NCI-H128 (cell line): Measurements from ENCODE around the gene PRKCH.
A peak's percentile ranks its signal among the peaks of the same experiment; 100 is the strongest.

Experiments used
- DNase-seq: peaks from one replicate; lab custom pipeline; 2025; ENCODE audit not compliant: unreplicated experiment; lab: John Stamatoyannopoulos, UW

PRKCH gene

DNA sequence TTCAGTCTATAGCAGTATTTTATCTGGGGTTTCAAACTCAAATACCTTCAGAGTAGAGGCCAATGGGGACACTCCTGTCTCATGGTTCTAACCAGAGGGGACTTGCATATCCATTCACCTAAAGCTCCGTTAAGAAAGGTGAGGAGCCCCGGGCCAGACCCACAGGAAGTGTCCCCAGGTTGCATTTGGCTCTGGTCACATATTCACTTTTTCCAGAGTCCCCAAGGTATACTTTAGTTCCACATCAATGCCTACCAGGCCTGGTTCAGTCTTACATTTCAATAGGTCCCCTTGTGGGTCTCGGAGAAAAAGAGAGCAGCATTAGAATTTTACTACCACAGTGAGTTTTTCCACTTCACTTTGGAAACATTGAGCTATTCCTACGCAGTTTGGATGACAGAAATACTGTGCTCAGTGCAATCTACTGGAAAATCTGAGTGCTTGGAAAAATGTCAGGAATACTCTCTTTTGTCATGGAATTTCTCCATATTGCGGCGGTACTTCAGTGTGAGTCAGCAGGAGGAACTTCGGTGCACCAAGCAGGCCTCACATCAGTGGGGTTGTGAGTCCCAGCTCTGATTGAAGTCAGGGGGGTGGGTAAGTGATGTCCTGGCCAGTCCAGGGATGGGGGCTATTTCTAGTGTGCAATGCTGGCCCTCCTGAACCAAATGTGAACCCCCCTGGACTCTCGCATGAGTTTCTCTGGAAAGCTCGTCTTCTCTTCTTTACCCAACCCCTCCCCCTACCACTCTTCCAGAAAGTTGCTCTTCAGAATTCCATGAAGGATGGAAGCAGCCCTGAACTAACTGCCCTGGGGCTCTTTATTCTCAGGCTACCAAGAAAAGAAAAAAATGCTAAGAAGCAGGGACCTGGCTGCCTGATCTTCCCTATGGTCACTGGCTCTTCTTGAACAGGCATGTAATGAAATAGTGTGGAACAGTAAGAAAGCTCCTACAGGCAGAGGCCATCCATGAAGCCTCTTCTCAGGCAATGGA, 184.7 kb downstream of the PRKCH start:
- no peak for DNase-seq

DNA sequence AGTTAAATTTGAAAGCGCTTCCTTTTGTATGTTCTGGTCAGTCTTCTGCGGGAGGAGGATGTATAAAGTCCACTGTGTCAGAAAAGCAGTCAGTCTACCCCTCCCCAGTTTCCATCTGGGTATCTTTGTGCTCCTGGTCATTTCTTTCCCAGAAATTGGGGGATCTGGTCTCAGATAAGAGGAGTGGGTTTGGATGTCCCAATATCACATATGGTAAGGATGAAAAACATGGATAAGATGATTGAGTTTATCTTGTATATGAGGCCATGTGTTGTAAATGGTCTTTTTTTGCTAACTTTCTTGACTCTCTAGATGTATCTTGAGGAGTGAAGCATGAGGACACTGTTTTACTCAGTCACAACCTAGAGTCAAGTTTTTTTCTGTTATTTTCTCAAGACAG, 187.1 kb downstream of the PRKCH start:
- no peak for DNase-seq

DNA sequence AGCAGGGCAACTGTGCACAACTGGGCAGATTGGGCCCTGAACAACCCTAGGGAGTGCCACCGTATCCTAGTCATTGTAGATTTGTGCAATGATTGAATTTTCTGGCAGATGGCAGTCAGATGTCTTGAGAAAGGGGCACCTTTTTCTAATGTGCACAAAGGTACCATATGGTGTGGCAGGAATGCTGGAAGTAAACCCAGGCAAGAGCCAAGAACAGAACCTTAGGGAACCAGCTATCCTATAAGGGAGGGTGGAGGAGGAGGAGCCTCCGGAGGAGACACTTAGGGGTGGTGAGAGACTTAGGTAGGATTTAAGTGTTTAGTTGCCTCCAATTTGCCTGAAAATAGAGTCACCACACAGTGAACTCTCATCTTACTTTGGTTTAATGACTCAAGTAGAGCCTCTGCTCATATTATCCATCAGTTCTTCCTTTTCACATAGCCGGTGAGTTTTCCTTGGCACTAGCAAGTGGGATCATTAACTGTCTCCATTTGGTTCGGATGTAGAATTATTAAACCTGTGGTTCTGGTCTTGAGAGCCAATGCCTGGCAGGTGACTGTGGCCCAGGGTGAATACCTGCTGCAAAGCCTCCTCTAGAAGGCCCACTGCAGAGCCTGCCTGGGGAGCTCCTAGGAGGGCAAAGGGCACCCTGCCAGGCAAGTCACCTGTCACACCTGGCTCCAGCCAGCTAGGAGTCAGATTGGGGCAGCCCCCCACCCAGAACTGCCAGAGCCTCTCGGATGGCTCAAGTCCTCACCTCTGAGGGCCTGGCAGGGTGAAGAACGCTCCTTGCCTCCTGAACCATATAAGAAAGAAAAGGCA, 189.6 kb downstream of the PRKCH start:
- DNase-seq = no peak

DNA sequence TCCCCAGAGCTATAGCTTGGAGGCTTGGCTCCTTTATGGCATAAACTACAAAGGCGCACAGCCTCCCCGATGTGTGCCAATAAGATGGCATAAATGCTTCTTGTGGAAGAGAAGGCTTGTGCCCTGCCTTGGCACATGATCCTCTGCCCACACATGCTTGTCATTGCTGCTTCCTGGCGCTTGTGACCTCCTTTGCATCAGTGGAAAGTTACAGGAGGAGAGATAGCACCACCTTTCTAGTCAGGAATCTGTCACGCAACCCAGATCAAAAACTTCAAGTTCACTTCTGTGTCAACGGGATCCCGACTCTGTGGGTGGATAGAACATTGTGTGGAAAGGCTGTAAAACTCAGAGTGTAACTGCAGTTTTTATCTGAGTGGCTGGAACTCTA, 190.2 kb downstream of the PRKCH start:
- DNase-seq = no peak

DNA sequence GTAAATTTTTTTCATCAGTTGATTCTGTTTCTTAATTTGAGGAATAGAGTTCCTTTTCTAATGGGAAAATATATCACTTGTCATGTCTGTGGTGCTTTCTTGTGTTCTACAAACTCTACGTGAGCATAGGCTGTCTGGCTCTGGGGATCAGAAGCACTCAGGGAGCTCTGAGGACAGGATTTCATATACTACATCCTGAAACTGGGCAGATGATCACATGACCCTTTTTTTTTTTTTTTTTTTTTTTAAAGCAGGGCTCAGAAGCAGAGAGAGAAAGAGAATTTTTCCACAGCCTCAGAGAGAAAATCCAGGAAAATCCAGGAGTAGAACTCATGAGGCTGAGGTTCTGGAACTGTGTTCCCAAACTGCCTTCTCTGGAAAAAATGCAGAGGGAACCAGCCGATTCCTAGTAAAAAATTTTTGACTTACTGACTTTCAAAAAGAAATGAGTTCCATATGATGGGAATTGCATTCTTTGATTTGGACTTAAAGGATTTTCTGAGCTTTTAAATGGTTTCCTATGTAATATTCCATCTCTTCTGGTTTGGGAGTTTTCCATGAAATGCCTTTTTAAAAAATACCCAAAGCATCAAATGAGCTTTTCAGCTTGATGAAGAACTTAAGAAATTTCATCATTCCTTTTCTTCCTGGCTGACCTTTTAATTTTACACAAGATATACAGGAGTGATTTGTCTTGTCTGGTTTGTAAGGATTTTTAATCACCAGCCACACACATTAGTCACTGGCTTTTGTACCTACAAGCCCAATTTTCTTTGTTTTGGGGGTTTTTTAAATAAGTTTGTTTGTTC, 190.9 kb downstream of the PRKCH start:
- DNase-seq = no peak

DNA sequence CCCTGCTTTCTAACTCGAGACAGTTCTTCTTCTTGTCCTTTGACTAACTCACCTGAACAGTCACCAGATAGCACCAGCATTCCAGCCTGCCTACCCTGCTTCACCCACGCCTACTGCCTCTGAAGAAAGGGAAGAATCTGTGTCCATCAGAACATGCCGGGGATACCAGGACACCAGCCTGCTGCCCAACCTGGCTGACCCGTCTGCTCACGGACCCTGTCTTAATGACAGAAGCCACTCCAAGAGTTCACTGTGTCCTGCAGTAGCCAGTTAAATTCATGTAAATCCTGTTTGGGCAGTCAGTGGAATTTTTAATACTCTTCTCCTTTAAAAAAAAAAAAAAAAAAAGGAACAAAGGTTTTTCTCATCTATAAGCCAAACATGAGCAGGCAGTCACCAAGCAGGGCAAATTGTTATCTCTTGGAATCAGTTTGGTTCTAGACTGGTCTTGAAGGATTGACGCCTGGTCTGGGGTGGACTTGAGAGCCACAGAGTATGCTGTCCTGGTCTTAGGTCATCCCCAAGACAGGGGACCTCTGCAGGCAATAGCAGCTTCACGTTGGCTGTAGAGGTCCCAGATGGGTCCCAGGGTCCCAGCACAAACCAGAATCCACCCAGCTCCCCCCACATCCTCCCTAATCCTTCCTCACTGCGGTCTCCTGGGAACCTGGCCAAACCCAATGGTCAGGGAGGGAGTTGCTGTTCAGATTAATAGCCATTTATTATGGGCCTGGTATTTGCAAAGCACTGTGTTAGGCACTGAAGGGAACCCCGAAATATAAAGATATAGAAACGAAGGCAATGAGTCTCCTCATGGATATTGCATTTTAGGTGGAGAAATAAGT, 192.8 kb downstream of the PRKCH start:
- DNase-seq = no peak

DNA sequence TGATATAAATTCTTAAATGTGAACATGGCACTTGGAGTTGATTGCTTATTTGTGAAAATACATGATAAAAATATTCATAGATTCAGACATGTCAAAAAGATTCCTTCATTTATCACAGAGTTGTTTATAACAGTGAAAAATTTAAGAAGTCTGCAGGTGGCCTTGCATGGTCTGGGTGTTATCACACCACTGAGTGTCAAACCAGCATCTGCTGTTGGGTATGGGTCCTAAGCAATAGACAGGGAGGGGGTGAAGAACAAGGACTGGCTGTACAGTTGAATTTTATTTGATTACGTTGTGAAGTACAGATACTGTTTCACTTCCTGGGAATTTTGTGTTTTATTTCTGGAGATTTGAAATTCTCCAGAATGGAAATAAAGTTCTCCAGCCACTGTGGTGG, 193.5 kb downstream of the PRKCH start:
- no peak for DNase-seq

DNA sequence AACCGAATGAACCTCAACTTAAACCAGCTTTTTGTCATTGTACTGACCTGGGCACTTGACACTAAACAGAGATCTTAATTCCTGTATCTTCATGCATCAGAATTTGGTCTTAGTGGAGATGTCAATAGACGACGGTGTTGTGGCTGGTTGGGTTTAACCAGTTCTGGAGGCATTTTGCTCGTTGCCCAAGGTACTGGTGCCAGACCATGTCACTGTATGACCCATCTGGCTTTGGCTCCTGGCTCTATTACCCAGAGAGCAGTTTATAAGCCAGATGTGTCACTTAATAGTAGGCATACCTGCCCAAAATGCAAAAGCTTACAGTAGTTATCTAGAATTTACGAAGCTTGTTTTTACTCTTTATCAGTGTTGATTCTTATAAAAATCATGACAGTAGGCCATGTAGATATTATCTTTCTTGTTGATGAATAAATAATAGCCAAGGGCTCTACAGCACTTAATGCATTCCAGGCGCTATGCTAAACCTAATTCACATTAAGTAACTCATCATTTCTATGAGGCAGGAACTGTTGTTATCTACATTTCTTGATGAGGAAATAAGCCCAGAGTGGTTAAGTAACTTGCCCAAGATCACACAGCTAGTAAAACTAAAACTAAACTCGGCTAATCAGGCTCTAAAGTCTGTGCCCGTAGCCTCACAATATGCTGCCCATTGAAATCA, 194.2 kb downstream of the PRKCH start:
- no peak for DNase-seq

DNA sequence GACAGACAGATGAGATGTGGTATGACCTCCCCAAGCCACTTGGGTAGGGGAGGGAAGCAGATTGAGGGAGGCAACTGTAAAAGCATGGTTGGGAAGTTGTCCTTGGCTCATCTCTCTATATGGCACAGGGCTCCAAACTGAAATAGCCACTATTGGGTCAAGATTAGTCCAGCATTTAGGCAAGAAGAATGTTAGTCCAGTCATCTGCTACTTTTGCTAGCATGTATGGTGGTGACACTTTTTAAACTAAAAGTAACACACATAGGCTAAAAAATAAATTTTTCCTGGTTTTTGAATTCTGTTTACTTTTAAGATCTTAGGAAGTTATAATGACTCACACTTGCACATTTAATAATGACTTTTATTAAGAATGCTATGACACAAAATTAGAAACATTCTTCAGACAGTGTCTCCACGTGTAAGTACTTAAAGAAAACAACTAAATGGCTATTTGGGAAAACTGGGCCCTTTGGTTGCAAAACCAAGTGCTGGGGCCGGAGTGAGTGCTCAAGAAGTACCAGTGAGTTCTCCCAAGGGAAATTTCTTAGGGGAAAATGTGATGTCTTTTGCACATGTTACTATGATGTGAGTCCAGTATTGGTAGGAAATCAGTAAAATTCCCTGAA, 194.9 kb downstream of the PRKCH start:
- DNase-seq = no peak

DNA sequence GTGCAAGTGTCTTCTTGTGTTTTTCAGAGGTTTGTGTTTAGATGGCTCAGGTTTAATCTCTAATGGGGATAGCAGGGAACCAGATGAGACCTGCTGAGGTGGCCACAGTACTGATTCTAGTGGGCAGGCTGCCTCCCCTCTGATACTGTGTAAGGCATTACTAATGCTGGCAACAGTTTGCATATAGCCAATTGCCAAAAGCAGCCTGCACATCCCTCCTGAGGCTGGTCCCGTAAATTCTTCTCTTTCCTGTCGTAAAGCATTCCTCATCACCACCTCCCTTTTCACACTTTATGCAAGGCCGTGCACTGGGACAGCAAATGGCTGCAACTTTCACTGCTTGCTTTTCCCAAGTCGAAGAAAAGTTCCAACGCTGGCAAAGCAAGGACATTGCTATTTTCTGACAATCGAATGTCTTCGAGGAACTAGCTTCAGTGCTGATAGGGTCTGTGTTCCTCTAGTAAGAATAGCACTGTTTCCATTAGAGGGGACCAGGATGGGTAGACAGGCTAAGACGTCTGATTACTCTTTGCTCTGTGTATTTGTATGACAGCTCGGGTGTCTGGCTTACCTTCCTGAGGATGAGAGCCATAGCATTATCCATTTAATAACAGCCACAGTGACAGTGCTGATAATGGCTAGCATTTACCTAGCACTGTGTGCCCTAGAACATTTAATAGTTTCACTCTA, 195.7 kb downstream of the PRKCH start:
- DNase-seq = no peak

DNA sequence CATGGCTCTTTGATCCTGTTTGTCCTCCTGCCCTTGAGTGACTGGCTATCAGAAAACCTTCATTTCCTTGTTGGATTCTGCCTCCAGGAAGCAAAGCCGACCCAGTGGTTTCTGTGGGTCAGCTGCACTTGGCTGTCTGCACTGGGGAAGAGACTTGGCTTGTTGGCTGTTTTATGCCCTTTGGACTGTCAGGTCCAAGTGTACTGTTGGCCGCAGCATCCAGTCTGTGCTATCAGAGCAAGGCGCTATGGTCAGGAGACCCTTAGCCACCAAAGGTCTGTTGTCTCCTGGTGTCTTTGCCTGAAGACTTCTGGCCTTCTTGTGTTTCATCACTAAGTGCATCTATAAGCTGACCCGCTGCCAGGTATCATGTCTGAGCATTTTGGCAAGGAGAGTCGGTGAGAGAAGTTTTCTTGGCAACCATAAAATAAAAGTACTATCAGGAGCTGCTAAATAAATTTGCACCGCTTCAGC, 196.6 kb downstream of the PRKCH start:
- DNase-seq = no peak

DNA sequence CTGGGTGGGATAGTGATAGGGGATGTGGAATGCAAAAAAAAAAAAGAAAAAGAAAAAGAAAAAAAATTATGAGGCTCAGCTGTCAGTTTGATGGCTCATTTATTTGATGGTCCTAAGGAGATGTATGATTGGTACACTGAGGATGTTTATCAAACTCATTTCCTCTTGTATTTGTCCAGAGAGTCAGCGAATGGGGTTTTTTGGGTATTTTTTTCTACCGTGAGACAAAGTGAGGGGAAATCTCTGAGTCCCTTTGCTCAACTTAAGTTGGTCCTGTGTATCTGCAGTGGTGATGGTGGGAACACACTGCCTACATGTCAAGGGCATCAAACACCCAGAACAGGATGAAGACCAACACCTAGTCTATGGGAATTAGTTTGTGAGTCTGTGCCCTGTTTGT, 197.0 kb downstream of the PRKCH start:
- no peak for DNase-seq

DNA sequence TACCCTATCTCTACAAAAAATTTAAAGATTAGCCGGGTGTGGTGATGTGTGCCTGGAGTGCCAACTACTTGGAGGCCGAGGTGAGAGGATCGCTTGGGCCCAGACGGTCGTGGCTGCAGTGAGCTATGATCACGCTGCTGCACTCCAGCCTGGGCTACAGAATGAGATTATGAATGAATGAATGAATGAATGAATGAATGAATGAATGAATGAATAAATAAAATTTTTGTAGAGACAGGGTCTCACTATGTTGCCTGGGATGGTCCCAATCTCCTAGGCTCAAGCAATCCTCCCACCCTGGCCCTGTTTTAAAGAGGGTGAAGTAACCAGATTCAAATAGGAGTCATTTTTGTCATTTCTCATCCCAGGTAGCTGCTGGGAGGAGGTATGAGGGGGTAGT, 197.7 kb downstream of the PRKCH start:
- DNase-seq = no peak

DNA sequence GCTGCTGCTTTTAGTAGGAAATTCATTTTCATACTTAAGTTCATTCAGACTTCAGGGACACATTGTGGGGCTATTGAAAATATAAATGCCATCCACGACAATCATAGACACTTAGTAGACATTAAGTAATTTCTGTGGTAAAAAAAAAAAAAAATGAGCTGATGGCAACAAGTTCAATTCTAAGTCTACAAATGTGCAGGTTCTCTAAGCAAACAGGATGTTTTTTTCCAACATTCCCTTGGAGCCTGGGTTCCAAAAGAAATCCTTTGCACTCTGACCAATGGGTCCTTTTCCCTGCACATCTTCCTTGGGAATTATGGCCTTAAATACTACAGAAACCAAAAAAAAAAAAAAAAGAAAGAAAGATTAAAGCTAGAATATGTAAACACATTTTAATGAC, 198.4 kb downstream of the PRKCH start:
- DNase-seq = no peak

DNA sequence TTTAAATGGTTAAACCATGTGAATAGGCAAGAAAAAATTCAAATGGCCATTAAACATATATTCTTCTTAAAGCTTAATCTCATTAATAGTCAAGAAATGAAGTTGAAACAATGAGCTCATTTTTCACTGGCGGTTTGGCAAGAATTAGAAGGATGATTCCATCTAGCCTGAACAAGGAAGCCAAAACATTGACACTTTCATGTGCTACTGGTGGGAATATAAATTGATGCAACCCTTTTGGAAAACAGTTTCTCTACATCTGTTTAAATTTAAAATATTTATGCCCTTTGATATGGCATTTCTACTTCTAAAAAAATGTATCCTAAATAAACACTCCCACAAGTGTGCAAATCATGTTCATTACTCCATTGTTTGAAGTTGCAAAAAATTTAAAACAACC, 199.2 kb downstream of the PRKCH start:
- DNase-seq = no peak

DNA sequence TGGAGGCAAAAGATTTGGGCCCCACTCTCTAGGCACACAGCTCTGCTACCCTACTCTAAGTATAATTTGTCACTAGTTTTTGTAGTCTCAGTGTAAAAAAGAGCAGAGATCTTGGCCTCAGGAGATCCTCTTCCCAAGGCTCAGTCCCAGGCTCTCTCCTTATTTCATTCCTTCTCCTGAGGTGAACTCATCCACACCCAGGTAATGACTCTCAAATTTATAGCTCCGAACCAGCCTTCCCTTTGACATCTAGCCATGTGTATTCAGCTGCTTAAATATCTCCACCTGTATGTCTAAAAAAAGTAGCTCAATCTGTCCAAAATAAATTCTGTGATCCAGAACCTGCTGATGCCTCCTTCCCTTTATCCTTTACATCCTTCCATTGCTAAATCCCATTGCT, 200.4 kb downstream of the PRKCH start:
- no peak for DNase-seq

DNA sequence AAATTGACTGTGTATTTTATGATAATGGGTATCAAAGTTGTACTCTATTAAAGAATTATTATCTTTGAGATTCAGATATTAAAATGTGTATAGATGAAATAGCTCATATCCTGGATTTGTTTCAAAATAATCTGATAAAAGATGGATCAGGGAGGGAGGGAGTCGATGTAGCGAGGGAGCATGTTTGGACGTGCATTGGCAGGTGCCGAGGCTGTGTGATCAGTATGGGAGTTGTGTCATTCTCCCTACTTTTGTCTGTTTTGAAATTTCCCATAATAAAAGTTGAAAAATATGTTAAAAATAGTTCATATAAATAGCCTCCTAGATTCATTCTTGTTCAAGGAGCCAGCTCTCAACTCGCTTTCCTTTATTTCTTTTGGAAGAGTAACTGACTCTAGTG, 202.4 kb downstream of the PRKCH start:
- DNase-seq = no peak

DNA sequence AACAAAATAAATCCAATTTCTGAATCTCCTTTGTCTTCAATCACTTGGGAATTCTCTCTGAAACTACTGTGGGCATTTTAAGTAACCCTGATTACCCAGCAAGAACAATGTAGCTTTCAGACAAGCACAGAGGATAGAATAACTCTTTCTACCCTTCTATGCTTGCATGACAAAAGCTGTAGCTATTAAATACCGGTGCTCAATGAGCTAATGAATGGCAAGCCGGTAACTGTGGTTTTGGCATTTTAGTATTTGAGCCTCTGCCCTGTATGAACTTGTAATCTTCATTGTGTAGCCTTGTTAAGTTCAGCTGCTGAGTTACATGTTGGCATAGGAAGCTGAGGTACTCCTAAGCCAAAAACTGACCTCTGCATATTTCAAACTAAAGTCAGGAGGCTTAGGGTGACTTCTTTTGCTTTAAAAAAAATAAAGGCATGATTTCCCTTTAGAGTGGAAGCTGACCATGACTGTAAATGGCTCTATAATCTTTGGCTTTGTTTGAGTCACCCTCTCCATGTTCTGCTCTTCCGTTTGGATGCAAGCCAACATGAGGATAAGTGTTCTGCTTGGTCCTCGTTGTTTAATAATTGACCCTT, 202.9 kb downstream of the PRKCH start:
- peak; percentile 58 for DNase-seq
